Activated T-helper 1 cell treated with anti-CD3 and anti-CD28 coated beads, Interleukin-12 subunit alpha, Interleukin-12 subunit beta, Interleukin-2, Interleukin-4 antibody, amounts not matched to agents 30 ng/mL and 10 ng/mL and 1 ng/mL, durations not matched to agents 14 hours and 24 hours and 36 hours (primary cell): ENCODE measurements around the gene SUGCT. TPM values are rescaled to one million over a fixed set of nuclear protein-coding genes. Genes with fewer than 3 reads are reported as not detected.

Experiments used
- DNase-seq: peaks from one replicate; pipeline ENCODE4 v3.0.0; 2021; ENCODE audit warnings: low spot score
- H3K27ac Mint-ChIP-seq: one replicate; pipeline ENCODE4 v1.8.0; 2021; ENCODE audit warnings: mild to moderate bottlenecking, mixed read lengths
- H3K27me3 Mint-ChIP-seq: one replicate; pipeline ENCODE4 v1.8.0; 2022; ENCODE audit warnings: mild to moderate bottlenecking, moderate library complexity, mixed read lengths; ENCODE audit not compliant: insufficient read depth
- H3K36me3 Mint-ChIP-seq: one replicate; pipeline ENCODE4 v1.8.0; 2021; ENCODE audit warnings: low read depth, mixed read lengths
- H3K4me1 Mint-ChIP-seq: one replicate; pipeline ENCODE4 v1.8.0; 2021; ENCODE audit warnings: low read depth, mixed read lengths
- H3K4me3 Mint-ChIP-seq: one replicate; pipeline ENCODE4 v1.8.0; 2021; ENCODE audit warnings: mild to moderate bottlenecking, moderate library complexity, mixed read lengths
- H3K9me3 Mint-ChIP-seq: one replicate; pipeline ENCODE4 v1.8.0; 2021; ENCODE audit warnings: mixed read lengths
- intact Hi-C: fragments of 100-400 bp; cut with micrococcal nuclease; formaldehyde crosslinking; loops from one replicate; pipeline ENCODE4 v1.15.1; 2024
- total RNA-seq: library from RNA; stranded (reverse); gene quantifications from 2 replicates; pipeline ENCODE4 v1.2.3, GENCODE V29; 2022

Gene SUGCT
- total RNA-seq, 1 donor from 2014 or later = not detected

GRCh38 chr7:40546616-40547501 is 412.1 kb downstream of the SUGCT start:
- H3K4me1 Mint-ChIP-seq = peaks cover 1% of the 10 kb centered on the region
- no peaks in the 10 kb centered on the region for H3K27me3 Mint-ChIP-seq
- H3K4me3 Mint-ChIP-seq = no peak overlapping the region
- intact Hi-C loops = no loop called here
- H3K36me3 Mint-ChIP-seq = no peaks in the 10 kb centered on the region
- DNase-seq = no peak
- H3K27ac Mint-ChIP-seq = no peak overlapping the region
- H3K9me3 Mint-ChIP-seq = no peaks in the 10 kb centered on the region

GRCh38 chr7:40549372-40550039 is 414.7 kb downstream of the SUGCT start:
- no peaks in the 10 kb centered on the region for H3K36me3 Mint-ChIP-seq
- no peak overlapping the region for H3K27ac Mint-ChIP-seq
- DNase-seq = no peak
- no peaks in the 10 kb centered on the region for H3K9me3 Mint-ChIP-seq
- H3K4me1 Mint-ChIP-seq = peaks cover 4% of the 10 kb centered on the region
- no peaks in the 10 kb centered on the region for H3K27me3 Mint-ChIP-seq
- H3K4me3 Mint-ChIP-seq = no peak overlapping the region
- intact Hi-C loops = no loop called here

- DNase-seq = no peak
- intact Hi-C loops = no loop called here
- H3K4me3 Mint-ChIP-seq = no peak overlapping the region
- H3K9me3 Mint-ChIP-seq = no peaks in the 10 kb centered on the region
- H3K27me3 Mint-ChIP-seq = no peaks in the 10 kb centered on the region
- H3K27ac Mint-ChIP-seq = no peak overlapping the region
- H3K36me3 Mint-ChIP-seq = no peaks in the 10 kb centered on the region
- H3K4me1 Mint-ChIP-seq = peaks cover 4% of the 10 kb centered on the region
Measured at GRCh38 chr7:40551685-40552576, 417.1 kb downstream of the SUGCT start.

- no peak overlapping the region for H3K27ac Mint-ChIP-seq
- H3K9me3 Mint-ChIP-seq = peaks cover 4% of the 10 kb centered on the region
- peaks cover 2% of the 10 kb centered on the region for H3K27me3 Mint-ChIP-seq
- H3K4me1 Mint-ChIP-seq = no peaks in the 10 kb centered on the region
- H3K4me3 Mint-ChIP-seq = no peak overlapping the region
- intact Hi-C loops = no loop called here
- no peaks in the 10 kb centered on the region for H3K36me3 Mint-ChIP-seq
- no peak for DNase-seq
Measured at GRCh38 chr7:40560672-40561071, 425.9 kb downstream of the SUGCT start.

GRCh38 chr7:40566879-40567278 is 432.1 kb downstream of the SUGCT start:
- Mint-ChIP-seq H3K4me1 (no peaks in the 10 kb centered on the region), H3K9me3 (no peaks in the 10 kb centered on the region), H3K36me3 (no peaks in the 10 kb centered on the region), H3K27me3 (no peaks in the 10 kb centered on the region), H3K4me3 (no peak overlapping the region), H3K27ac (no peak overlapping the region)
- intact Hi-C loops = no loop called here
- no peak for DNase-seq

- H3K4me3 Mint-ChIP-seq = no peak overlapping the region
- H3K27me3 Mint-ChIP-seq = no peaks in the 10 kb centered on the region
- H3K27ac Mint-ChIP-seq = no peak overlapping the region
- H3K36me3 Mint-ChIP-seq = no peaks in the 10 kb centered on the region
- H3K9me3 Mint-ChIP-seq = no peaks in the 10 kb centered on the region
- DNase-seq = no peak
- no peaks in the 10 kb centered on the region for H3K4me1 Mint-ChIP-seq
- intact Hi-C loops = no loop called here
Measured at GRCh38 chr7:40569326-40569725, 434.5 kb downstream of the SUGCT start.

- DNase-seq = no peak
- Mint-ChIP-seq H3K9me3 (no peaks in the 10 kb centered on the region), H3K36me3 (no peaks in the 10 kb centered on the region), H3K27me3 (no peaks in the 10 kb centered on the region), H3K4me1 (no peaks in the 10 kb centered on the region), H3K27ac (no peak overlapping the region), H3K4me3 (no peak overlapping the region)
- intact Hi-C loops = no loop called here
Measured at GRCh38 chr7:40570223-40570622, 435.4 kb downstream of the SUGCT start.

- Mint-ChIP-seq H3K27me3 (no peaks in the 10 kb centered on the region), H3K4me3 (no peak overlapping the region), H3K9me3 (no peaks in the 10 kb centered on the region), H3K4me1 (no peaks in the 10 kb centered on the region), H3K27ac (no peak overlapping the region), H3K36me3 (no peaks in the 10 kb centered on the region)
- intact Hi-C loops = no loop called here
- no peak for DNase-seq
Measured at GRCh38 chr7:40571796-40572195, 437.0 kb downstream of the SUGCT start.

GRCh38 chr7:40572810-40573465 is 438.1 kb downstream of the SUGCT start:
- Mint-ChIP-seq H3K4me1 (no peaks in the 10 kb centered on the region), H3K36me3 (no peaks in the 10 kb centered on the region), H3K27ac (no peak overlapping the region), H3K4me3 (no peak overlapping the region), H3K9me3 (no peaks in the 10 kb centered on the region), H3K27me3 (no peaks in the 10 kb centered on the region)
- intact Hi-C loops = no loop called here
- no peak for DNase-seq

GRCh38 chr7:40579401-40579800 is 444.6 kb downstream of the SUGCT start:
- H3K36me3 Mint-ChIP-seq = no peaks in the 10 kb centered on the region
- no peak overlapping the region for H3K4me3 Mint-ChIP-seq
- intact Hi-C loops = no loop called here
- H3K27ac Mint-ChIP-seq = no peak overlapping the region
- no peaks in the 10 kb centered on the region for H3K9me3 Mint-ChIP-seq
- H3K4me1 Mint-ChIP-seq = no peaks in the 10 kb centered on the region
- no peak for DNase-seq
- peaks cover 2% of the 10 kb centered on the region for H3K27me3 Mint-ChIP-seq

GRCh38 chr7:40580776-40581175 is 446.0 kb downstream of the SUGCT start:
- H3K9me3 Mint-ChIP-seq = no peaks in the 10 kb centered on the region
- H3K36me3 Mint-ChIP-seq = no peaks in the 10 kb centered on the region
- no peak for DNase-seq
- intact Hi-C loops = no loop called here
- peaks cover 2% of the 10 kb centered on the region for H3K27me3 Mint-ChIP-seq
- no peak overlapping the region for H3K4me3 Mint-ChIP-seq
- H3K4me1 Mint-ChIP-seq = no peaks in the 10 kb centered on the region
- no peak overlapping the region for H3K27ac Mint-ChIP-seq

GRCh38 chr7:40582539-40582938 is 447.7 kb downstream of the SUGCT start:
- H3K4me1 Mint-ChIP-seq = no peaks in the 10 kb centered on the region
- H3K4me3 Mint-ChIP-seq = no peak overlapping the region
- no peaks in the 10 kb centered on the region for H3K36me3 Mint-ChIP-seq
- DNase-seq = no peak
- intact Hi-C loops = no loop called here
- H3K27ac Mint-ChIP-seq = no peak overlapping the region
- peaks cover 2% of the 10 kb centered on the region for H3K27me3 Mint-ChIP-seq
- no peaks in the 10 kb centered on the region for H3K9me3 Mint-ChIP-seq
